HPDE6-E6E7 (cell line): Measurements from ENCODE around the gene NHSL1.
A peak's percentile ranks its signal among the peaks of the same experiment; 100 is the strongest.

Experiments
- DNase-seq: peaks from one replicate; pipeline ENCODE4 v3.0.0; 2011; ENCODE audit warnings: missing footprints; ENCODE audit errors: extremely low spot score

The NHSL1 gene

DNA sequence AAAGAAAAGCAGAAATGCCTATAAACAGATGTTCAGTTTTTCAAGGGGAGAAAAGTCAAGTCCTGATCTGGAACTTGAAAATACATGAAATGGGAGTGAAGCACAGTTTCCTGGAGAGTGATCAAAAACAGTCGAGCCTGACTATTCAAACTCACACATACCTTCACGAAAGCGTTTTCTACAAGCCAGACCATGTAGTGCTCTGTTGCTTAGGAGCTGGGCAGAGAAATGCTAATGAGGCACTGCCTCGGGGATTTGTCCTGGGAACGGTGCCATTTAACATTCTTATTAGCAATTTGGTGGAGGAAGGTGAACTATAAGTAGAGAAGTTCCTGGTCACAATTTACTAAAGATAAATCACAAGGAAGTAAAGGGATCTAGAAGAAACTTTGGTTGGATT lies 5.9 kb downstream of the NHSL1 start:
- DNase-seq, result peak; percentile 54

DNA sequence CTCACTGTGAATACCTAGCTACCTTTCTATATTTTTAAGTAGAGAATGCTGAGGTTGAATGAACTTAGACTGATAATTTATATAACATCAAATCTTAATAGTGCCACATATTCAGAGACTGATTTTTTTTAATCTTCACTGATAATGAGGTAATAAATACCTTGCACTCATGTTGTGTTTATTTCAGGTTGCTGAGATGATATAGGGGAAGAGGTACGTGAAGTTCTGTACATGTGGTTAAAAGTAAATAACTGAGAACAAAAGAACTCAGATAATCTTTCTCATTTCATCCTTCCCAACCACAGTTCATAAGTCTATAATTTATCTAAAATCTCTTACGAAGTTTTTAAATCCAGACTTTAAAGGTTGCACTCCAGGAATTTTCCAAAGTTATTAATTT lies 6.4 kb downstream of the NHSL1 start:
- DNase-seq, result no peak

DNA sequence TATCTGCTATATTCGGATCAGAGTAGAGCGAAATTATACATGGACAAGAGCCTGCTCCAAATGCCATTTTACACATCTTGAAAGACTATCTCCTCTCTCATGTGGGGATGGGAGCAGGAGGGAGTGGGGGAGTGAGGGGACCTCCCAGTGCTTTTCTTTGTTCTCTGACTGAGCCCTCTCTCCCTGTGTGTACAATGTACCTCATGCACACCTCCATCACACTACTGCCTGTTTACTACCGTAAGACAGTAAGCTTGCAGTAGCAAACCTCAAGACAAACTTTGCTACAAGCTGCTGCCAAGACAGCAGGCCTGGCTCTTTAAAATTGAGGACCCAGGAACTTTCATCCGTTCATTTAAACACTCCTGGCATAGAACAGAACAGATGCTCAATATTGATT lies 7.2 kb downstream of the NHSL1 start:
- no peak for DNase-seq

DNA sequence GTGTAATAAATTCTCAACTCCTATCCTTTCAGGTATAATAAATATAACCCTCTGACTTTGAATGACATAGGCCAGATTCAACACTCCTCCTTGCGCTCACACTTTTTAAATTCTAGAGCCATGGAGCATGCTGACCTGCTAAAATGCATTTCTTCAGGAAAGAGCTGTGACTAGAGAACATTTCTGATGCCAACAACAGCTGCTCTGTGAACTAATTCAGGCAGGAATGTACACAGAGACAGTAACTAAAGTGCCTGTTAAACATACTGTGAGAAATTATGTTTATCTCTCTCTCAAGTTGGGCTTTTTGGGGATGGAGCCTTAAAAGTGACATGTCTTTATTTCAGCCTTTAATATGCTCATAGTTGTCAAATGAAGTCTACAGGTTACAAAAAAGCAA lies 8.3 kb downstream of the NHSL1 start:
- no peak for DNase-seq

DNA sequence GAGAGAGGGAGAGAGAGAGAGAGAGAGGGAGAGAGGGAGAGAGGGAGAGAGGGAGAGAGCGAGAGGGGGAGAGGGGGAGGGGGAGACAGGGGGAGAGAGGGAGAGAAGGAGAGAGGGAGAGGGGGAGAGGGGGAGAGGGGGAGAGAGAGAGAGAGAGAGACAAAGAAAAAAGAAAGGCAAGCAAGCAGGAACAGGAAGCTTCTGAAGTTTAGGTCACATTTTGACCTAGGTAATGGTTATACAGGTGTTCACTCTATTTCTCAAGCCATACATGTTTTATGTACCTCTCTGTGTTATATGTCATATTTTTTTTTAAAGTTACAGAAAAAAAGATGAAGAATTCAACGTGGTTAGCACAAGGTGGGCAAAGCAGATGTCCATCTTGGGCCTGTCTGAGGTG lies 9.4 kb downstream of the NHSL1 start:
- no peak for DNase-seq

DNA sequence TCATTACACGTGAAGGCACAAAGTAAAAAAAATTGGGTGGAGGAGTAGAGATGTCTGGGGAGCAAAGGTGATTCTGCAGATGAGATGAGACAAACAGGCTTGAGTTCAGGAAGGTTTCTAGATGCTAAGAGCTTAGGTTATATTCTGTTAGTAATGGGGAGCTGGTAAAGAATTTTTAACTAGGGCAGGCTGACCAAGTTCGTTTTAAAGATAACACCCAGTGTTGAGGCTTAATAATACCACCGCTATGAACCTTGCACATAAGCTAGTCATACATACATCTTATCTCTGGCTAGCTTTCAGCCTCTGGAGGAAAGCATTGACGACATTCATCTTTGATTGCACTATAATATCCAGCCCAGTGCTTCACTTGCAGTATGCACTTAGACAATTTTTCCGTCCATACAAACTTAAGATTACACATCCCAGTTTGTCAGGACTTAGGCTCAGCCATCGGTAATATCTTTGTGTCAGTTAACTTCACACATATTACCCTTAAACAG lies 12.1 kb downstream of the NHSL1 start:
- DNase-seq, result no peak

DNA sequence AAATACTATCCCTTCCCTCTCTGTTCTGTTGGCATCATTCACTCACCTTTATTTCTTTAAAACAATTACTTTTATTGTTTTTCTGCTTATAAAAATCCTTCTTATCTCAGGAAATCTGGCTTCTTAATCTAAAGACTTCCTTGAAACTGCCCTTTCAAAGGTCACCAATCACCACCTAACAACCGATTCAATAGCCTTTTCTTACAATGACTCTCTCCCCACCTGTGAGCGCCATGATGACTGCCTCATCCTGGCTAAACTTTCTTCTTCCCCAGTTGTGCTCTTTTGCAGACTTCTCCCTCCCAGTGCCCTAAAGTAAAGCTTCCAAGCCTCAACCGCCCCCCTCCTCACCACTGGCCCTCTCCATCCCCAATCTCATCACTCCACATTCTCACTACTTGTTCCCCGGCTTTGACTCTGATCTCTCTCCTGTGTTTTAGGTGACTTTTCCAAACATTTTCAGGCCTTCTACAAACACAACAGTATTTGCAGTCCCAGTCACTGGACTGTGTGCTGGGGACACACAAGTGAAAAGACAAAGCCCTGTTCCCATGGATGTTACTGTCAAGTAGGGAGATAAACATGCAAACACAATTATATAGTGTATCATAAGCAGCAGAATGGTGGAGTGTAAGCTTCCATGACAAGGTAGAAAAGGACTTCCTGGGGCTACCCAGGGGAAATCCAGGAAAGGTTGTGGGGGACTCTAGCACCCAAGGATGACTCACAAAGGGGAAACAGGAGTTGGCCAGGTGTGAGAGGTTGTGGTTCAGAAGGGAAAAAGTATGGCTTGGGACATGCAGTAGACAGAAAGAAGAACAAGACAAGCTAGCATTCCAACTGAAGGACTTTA lies 12.8 kb downstream of the NHSL1 start:
- DNase-seq, result no peak

DNA sequence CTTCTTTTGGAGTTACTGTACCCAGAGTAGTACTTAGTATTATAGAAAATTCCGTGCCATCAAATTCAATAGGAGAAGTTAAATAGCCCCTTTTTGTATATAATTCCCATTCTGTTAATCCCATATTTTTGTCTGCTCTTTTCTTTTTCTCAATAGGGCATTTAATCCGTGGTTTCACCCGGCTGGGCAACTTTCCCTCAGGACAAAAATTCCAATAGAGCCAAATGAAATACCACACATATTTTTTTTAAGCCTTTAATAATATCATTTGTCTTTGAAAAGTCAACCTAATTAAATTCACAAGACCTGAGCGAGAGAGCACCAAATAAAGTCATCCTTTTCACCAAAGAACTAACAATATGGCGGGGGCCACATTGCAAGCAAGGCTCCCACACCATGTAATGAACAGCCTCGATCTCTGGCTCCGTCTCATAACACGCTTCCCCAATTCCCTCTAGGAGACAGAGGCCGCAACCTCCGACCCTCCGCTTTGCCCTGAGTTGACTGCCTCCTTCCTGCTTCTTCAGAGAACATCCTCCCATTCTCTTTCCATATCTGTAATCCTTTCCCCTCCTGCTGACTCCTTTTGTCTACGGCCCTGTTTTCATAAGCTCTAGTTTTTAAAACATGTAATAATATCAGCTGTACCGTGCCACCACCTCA lies 13.6 kb downstream of the NHSL1 start:
- no peak for DNase-seq

DNA sequence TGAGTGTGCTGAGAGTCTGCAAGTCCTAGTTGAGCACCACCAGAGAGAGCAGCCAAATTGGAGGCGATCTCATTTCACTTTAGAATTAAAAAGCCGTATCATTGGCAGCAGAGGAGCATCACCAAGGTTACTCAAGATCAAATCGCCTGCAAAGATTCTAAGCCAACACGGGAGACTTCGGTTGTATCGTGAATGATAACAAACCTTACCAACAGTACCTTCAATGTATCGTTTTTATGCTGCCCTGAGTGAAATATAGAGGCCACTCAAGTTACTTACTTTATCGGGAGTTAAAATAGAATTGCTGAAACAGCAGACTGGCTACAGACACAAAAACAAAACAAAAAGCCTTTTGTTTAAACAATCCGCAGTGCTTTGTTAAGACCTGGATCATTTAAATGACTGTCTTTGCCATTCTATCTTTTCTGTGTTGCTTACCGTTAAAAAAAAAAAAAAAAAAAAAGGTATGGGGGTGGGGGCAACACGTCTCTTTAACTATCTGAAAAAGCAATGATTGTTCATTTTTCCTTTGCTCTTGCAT lies 14.2 kb downstream of the NHSL1 start:
- DNase-seq, result no peak

DNA sequence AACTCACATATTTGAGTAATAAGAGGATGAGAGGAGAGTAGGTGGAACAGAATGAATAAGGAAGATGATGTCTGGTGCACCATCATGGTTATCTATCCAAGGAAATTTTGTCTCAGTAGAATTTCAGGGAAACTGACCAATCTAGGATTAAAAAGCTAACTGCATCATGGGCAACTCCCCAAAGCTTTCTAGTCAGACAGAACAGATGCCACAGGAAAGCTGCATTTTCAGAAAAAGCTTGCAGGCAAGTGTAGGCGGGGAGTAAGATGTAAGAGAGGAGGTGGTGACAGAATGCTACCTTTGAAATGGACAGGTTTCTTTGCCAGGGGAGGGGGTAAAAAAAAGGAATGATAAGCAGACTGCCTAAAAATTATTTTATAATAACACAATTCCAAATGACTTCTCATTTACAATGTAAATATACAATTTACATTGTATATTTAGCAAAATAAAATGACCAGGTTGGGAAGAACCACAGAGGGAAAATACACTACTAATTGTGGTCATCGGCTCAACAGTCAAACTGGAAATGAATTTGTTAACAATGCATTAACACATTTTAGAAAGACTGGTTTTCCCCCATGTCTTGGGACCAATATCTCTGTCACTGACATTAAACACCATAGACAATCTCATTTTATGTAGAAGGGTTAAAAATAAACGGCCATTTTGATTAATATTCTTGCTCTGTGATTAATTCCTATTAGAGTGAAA lies 15.1 kb downstream of the NHSL1 start:
- no peak for DNase-seq

DNA sequence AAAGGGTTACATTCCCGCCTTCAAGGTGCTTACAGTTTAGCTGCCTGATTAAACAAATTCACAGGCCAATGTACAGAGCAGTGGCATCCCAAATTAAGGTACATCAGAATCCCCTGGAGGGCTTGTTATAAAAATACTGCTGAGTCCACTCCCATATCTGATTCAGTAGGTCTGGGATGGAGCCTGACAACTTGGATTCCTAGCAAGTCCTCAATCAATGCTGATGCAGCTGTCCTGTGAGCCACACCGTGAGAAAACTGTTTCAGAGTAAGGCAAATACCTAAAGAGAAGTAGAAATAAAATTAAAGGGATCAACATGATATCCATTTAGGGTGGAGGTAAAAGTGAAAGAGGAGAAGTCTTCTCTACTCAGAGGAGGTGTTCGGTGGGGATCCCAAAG lies 16.5 kb downstream of the NHSL1 start:
- no peak for DNase-seq

DNA sequence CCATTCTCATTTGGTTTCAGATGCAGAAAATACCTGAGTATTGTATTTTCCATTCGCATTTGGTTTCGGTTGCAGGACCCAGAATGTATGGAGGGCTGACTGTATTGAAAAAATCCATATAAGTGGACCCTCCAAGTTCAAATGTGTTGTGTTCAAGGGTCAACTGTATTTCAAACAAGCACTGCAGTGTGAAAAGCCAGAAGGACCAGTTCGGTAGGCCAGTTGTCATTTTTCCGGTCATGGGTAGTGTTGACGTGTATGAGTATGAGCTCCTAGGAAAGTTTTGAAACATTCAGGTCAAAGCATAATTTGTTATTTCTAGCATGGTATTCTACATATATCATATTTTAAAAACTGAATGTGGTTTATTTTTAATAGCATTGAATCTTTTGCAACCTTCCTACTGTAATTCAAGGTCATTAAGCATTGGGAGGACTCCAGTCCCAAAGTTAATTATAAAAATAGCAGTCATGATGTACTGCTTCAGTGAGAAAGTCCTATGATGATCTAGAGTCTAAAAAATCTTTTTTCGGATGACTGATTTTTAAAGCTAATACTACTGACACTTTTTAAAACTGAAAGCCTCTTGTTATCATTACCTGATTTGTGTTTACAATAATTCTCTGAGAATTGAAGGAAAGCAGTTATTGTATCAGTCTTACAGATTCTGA lies 18.9 kb downstream of the NHSL1 start:
- DNase-seq, result no peak

DNA sequence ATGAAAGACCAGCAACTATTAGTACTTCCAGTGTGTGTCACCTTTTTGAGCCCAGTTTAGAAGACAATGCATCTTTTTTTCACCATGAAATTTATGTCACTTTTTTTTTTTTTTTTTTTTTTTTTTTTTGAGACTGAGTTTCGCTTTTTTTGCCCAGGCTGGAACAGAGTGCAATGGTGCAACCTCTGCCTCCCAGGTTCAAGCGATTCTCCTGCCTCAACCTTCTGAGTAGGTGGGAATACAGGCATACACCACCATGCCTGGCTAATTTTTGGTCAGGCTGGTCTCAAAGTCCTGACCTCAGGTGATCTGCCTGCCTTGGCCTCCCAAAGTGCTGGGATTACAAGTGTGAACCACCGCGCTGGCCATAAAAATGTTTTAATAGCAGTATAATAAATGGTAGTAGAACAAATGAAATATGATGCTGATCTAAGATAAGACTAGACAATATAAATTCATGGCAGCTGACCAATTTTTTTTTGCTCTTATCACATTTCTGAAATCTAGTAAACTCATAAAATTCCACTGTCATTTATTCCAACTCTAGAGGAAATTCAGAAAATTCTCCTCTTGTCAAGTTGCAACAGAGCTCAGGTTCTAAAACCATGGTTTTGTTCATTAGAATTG lies 21.3 kb downstream of the NHSL1 start:
- DNase-seq, result no peak

DNA sequence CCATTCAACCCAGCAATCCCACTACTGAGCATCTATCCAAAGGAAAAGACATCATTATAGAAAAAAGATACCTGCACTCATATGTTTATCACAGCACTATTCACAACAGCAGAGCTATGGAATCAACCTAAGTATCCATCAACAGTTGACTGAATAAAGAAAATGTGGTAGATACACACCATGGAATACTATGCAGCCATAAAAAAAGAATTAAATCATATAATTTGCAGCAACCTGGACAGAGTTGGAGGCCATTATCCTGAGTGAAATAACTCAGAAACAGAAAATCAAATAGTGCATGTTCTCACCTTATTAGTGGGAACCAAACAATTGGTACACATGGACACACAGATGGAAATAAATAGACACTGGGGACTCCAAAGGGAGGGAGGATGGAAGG lies 23.2 kb downstream of the NHSL1 start:
- no peak for DNase-seq

DNA sequence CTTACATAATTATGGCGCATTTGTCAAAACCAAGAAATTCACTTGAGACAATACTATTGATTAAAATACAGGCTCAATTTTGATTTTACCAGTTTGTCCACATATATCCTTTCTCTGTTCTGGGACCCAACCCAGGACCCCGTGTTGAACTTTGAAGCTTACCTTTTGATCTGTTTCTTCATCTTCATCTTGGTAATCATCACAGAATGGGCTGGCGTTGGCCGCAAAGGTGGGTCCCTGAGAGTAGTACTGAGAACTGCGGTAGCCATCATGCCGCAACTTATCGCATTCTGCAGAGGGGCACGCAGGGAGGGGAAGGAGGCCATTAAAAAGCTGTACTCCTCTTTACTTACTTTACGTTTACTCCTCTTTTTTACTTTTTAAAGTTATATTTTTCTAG lies 26.1 kb downstream of the NHSL1 start:
- no peak for DNase-seq

DNA sequence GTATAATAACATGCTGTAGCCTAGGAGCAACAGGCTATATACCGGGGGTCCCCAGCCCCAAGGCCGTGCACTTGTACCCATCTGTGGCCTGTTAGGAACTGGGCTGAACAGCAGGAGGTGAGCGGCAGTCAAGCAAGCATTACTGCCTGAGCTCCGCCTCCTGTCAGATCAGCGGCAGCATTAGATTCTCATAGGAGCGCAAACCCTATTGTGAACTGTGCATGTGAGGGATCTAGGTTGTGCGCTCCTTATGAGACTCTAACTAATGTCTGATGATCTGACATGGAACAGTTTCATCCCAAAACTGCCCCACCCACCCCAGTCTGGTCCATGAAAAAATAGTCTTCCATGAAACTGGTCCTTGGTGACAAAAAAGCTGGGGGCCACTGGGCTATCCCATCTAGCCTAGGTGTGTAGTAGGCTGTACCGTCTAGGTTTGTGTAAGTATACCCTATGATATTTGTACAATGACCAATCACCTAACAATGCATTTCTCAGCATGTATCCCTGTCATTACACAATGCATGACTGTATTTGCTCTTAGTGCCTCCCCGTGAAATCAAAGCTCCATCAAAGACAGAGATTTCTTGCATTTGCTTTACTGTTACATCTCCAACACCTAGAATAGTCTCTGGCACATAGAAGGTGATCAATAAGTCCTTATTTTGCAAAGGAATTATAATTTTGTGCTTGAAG lies 30.8 kb downstream of the NHSL1 start:
- DNase-seq, result no peak

DNA sequence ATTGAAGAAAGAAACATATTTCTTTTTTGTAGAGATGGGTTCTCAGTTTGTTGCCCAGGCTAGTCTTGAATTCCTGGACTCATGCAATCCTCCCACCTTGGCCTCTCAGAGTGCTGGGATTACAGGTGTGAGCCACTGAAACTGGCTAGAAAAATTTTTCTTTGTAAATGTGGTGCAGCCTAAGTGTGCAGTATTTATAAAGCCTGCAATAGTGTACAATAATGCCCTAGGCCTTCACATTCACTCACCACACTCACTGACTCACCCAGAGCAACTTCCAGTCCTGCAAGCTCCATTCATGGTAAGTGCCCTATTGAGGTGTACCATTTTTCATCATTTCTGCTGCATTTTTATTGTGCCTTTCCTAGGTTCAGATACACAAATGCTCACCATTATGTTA lies 31.4 kb downstream of the NHSL1 start:
- no peak for DNase-seq

DNA sequence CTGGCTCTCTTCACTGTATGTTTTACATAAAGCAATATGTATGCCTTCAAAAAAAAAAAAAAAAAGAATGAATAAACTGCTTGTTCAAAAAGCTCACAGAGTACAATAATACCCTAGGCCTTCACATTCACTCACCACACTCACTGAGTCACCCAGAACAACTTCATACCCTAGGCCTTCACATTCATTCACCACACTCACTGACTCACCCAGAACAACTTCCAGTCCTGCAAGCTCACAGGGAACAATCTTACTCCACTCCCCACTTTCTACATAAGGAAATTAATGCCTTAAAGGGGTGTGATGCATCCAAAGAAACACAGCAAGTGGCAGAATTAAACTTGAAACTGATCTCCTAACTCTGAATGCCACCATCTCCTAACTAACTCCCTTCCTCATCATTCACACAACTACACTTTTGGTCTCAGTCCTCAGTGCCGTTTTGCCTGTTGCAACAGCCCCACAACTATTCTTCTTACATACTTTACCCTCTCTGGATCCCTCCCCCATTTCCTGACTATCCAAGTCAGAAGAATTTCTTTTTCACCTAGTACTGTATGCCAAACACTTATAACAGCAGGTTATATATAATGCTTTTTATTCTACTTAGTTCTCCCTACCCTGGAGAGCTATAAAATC lies 34.2 kb downstream of the NHSL1 start:
- DNase-seq, result peak; percentile 66

DNA sequence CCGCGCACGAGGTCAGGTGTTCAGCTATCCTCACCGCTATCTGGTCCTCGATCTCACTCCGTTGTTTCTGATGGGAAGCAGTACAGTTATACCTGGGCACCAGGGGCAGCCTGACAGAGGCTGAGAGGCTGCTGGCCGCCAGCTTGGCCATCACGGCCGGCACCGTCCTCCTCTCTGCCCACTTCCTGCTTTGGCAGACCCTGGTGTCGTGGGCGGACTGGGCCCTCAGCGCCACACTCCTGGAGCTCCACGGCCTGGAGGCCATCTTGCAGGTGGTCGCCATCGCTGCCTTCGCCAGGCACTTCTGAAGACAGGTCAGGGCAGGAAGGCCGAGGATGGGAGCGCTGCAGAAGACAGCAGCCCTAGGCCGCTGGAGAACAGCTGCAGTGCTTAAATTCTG lies 35.2 kb downstream of the NHSL1 start:
- no peak for DNase-seq

DNA sequence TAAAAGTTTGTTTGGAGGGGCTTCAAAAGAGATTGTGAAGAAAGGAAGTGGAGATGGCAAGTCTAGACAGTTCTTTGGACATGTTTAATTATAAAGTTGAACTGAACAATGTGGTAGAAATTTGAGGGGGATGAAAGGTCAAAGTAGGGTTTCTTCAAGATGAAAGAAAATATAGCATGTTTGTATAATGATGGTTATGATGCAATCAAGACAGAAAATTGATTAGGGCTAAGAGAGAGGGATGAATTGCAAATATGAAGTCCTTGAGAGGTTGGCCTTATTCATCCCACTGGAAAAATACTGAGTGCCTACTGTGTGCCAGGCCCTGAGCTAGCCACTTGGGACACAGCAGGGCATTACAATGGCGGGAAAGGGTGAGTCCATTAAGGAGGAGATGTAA lies 37.6 kb downstream of the NHSL1 start:
- no peak for DNase-seq
